Testis (tissue), 2 donors: Measurements from ENCODE around the gene ZBTB12.

ENCODE experiments used
- POLR2A ChIP-seq: fragments of 450-650 bp; IDR thresholded peaks from one replicate; pipeline ENCODE4 v1.6.1; 2017; ENCODE audit warnings: antibody characterized with exemption, mild to moderate bottlenecking, moderate library complexity
- TF ChIP-seq, protein P1 (sequence below), 3 experiments: fragments of 450-650 bp in 2 of 3; fragments of 200-600 bp in 1 of 3; sonication (generic) in 1 of 3; IDR thresholded peaks; one replicate each; pipeline ENCODE4 v1.5.1; 2016 to 2019; ENCODE audit warnings: antibody characterized with exemption in 3 of 3, mild to moderate bottlenecking in 2 of 3, moderate library complexity in 1 of 3

DNA sequence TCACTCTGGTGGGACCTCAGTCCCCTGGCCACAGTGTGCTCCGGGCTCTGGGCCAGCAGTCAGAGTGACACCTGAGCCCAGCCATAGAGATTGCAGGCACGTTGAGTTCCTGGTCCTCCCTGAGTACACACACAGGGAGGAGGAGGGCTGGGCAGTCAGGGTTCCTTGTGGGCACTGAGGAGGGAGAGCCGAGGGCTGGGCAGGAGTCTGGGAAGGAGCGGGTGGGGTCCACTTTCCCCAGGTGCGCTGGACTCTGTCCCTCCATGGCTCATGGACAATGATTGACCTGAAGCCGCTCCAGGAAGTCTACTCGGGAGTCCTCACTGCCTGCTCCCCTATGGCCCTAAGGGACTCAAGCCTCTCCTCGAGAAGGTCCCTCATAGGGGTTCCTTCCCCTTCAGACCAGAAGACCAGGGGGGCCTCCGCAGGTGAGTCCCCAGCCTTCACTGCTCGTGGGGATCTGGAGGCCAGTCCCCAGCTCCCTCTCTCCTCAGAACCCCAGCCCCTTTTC is 24.2 kb downstream of the ZBTB12 start:
- TF ChIP-seq, protein P1, sequence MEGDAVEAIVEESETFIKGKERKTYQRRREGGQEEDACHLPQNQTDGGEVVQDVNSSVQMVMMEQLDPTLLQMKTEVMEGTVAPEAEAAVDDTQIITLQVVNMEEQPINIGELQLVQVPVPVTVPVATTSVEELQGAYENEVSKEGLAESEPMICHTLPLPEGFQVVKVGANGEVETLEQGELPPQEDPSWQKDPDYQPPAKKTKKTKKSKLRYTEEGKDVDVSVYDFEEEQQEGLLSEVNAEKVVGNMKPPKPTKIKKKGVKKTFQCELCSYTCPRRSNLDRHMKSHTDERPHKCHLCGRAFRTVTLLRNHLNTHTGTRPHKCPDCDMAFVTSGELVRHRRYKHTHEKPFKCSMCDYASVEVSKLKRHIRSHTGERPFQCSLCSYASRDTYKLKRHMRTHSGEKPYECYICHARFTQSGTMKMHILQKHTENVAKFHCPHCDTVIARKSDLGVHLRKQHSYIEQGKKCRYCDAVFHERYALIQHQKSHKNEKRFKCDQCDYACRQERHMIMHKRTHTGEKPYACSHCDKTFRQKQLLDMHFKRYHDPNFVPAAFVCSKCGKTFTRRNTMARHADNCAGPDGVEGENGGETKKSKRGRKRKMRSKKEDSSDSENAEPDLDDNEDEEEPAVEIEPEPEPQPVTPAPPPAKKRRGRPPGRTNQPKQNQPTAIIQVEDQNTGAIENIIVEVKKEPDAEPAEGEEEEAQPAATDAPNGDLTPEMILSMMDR (IDR thresholded peaks at IDR 0.05) = no peak
- no peak for TF ChIP-seq POLR2A
